ENCODE data around the gene ZNF831.
A peak's percentile ranks its signal among the peaks of the same experiment; 100 is the strongest.

ZNF831 gene

GRCh38 chr20:59163631-59164530 is at the start of gene ZNF831:
Gene ZNF831, plus strand, starts transcription at chr20:59163821. Its CDS starts 27,199 bp downstream, at chr20:59191020.
- DNase-seq, result no peak

DNA sequence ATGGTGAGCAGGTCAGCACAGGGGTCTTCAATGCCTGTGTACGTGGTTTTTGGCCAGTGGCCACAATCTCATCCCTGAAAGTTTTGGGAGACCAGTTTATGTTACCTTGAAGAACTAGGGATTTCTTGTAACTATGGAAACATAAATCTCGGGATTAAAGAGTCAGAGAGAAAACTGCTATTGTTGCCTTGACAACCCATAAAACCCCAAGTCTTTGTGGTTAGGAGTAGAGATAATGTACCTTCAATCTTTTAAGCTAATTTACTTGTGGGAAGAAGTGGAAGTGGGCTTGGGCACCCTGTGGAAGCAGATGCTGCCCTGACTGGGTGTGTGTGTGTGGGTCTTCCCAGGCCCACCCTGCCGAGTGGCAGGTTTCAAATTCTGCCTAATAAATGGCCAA is 46.1 kb upstream of the ZNF831 start:
- no peak for DNase-seq

- DNase-seq, result no peak
Observed at GRCh38 chr20:59118855-59119254, 44.8 kb upstream of the ZNF831 start.

DNA sequence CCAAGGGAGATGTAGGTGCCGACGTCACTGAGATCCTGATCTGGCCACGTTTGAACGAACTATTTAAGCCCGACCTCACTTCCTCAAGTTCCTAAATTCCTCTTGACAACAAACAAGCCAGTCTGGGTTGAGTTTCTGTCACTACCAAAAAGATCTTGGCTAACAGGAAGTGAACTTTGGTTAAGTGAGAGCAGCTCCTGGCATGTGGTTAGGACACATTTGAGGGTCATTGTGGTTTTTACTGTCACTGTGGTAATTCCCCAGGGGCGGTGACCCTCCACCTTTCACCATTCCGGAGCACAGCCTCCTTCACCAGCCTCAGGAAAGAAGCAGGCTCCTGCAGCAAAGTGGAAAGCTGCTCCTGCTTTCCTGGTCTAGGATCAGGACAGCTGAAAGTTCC is 43.1 kb upstream of the ZNF831 start:
- no peak for DNase-seq

DNA sequence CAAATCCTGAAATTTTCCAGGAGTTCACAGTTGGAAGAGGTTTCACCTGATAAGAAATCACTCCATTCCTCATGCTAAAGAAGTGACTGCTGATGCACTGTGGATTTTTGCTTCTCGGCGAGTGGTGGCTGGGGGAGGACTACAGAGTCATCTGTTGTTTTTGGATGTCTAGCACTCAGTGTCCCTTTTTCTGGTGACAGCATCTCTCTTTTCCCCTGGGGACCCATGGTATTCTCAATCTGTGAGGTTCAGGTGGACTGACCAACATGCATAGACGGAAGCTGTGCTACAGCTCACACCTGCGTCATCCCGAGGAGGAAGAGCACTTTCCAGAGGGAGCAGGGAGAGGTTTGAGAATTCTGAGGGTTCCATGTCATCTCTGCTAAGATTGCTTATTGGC is 42.7 kb upstream of the ZNF831 start:
- no peak for DNase-seq

GRCh38 chr20:59121714-59122565 is 41.7 kb upstream of the ZNF831 start:
- no peak for DNase-seq

DNA sequence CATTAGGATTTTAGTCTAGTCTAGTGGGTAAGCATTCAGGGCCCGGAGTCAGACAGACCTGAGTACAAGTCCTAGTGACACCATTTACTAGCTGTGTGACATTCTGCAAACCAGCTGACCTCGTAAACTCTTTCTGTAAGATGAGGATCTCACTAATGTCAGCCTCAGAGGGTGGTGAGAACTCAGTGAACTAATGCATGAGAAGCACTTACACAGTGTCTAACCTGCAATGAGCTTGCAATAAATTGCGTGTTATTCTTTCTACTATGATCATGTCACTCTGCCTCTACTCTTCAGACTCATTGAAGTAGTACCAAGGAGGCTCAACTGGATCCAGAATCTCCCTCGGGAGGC is 41.1 kb upstream of the ZNF831 start:
- no peak for DNase-seq

GRCh38 chr20:59123011-59123677 is 40.5 kb upstream of the ZNF831 start:
- DNase-seq, result no peak

GRCh38 chr20:59123678-59124255 is 39.9 kb upstream of the ZNF831 start:
- no peak for DNase-seq

- DNase-seq, result peak; percentile 90
Observed at GRCh38 chr20:59124296-59125029, 39.2 kb upstream of the ZNF831 start.

DNA sequence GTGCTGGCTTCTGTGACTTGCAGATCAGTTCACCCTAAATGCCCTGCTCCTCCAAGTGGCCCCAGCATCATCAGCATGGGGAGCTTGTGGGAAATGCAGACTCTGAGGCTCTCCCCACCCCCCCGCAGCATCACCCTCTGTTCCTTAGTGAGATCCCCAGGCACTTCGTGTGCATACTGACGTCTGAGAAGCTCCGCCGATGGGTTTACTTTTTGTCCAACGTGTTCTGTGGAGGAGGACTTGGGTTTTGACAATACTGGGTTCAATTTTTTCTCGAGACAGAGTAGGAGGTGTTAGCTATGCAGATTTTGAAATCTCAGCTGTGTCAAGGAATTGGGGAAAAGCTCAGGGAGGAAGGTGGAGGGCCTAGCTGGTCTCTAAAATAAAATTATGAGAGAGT is 38.3 kb upstream of the ZNF831 start:
- no peak for DNase-seq

- DNase-seq, result no peak
Observed at GRCh38 chr20:59125836-59126235, 37.8 kb upstream of the ZNF831 start.

DNA sequence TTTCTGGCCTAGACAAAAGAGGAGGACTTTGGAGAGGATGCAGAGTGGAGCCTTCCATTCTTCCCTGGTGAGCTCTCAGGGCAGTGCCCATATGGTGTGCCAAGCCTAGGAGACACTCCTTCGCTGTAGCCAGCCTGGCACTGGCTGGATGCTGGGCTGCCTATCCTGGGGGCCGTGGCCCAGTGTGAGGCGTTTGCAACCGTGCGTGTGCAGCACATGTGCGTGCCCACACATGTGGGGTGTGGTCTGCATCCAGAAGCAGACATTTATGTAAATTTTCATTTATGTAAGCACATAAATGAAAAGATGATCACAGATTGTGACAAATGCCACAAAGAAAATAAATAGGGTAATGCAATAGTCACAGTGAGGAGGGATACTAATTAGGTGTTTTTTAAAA is 35.8 kb upstream of the ZNF831 start:
- DNase-seq, result no peak

DNA sequence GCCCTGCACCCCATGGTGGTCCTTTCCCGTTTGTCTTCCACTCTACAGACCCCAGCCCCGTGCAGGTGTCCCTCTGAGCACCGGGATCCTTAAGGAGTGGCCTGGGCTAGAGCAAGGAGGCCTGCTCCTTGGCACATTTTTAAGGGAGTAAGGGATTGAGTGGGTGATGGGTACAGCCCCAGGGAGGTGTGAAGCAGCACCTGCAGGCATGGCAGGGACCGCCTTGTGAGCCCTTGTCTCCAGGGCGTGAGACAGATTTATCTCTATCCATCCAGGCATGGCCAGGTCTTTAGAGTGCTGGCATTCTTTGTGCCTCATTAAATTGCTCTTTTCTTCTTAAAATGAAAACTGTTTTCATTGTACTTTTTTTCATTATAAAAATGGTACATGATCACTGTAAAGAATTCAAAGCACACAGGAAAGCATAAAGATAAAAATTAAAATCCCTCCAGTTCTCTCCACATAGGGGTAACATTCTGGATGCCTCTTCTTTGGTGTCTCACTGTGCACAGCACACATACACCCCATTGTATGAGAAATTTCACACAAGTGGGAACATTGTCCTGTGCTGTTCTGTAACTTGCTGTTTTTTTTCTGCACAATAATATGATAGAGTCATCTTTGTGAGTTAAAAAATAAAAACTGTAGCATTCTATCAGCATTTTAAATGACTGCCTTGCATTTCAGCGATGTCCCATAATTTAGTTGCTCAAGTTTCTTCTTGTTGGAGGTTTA is 31.9 kb upstream of the ZNF831 start:
- DNase-seq, result no peak

- no peak for DNase-seq
Observed at GRCh38 chr20:59134182-59134581, 29.4 kb upstream of the ZNF831 start.

- DNase-seq, result no peak
Observed at GRCh38 chr20:59135093-59135492, 28.5 kb upstream of the ZNF831 start.

DNA sequence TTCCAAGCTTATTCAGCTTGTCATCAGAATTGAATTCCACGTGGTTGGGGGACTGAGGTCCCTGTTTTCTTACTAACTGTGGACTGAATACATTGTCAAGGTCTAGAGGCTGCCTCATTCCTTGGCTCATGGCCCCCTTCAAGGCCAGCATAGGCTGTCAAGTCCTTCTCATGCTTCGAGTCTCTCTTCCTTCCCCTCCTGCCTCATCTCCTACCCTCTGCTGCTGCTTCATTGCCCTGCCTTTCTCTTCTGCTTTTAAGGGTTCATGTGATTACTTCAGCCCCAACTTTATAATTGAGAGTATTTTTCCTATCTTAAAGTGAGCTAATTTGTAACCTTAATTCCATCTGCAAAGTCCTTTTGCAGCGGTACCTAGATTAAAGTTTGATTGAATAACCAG is 27.6 kb upstream of the ZNF831 start:
- no peak for DNase-seq

DNA sequence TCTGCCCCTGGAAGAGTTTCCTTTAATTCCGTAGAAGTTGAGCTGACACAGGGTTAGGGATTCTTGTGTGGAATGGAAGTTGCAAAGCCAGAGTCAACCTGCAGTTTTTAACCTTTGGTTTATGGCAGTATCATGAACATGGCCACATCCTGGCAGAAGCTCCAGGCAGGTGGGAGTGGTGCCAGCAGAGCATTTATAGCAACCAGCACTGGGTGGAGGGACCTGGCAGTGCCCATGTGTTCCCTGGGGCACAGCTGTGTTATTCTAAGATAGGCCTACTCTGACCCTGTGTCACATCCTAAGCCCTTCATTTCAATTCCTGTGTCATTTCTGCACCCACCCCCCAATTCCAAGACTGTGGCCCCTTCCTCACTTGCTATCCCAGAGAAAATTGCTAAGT is 26.1 kb upstream of the ZNF831 start:
- no peak for DNase-seq

DNA sequence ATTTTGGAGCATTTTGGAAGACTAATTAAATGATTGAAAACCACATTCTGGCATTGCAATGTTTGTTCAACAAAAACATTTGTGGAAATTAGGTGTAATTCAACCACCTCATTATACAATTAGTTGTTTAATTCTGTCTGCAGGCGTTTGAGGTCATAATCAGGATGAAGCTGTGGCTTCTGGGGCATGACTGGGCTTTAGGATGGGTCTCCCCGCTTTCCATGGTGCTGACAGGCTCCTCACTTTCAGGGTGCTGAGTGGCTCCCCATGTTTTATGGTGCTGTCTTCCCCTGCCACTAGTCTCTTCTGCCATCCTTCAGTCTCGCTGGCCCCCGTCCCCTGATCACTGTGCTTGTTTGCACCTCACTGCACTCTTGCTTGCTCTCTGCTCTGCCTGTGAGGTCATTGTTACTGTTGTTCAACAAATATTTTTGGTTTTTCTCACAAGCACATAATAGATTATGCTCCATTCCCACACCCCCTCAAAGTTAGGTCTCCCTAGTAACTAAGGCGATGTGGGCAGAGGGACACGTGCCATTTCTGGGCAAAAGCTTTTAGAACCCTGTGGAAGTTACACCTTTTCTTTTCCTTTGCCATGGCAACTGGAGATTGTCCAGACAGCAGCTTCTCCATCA is 25.4 kb upstream of the ZNF831 start:
- DNase-seq, result no peak

DNA sequence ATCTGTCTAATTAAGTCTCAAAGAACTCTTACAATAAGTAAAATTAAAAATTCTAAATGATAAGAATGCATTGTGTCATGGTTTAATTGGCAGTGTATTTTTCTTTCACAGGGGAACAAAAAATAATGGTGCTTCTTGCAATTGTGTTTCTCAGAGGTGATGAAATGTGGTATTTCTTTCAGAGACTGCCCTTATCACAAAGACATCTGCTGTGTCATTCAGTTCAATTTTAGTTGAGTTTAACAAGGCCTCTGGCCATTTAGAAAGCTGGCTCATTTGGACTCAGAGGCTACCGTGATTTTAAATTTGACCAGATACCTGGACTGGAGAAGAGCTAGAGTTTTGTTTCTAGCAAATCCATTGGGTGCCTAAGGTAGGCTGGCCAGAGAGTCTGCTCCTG is 23.6 kb upstream of the ZNF831 start:
- no peak for DNase-seq

Data from NCI-H2171 (cell line).